Measurements from ENCODE around the gene ASTN2.

The ASTN2 gene

GRCh38 chr9:116558818-116559540 is 855.9 kb downstream of the ASTN2 start:
- no peak for DNase-seq (ENCODE audit: low spot score)

- DNase-seq (ENCODE audit: low spot score) = no peak
These were observed 856.8 kb downstream of the ASTN2 start for GRCh38 chr9:116558035-116558434.

GRCh38 chr9:116555556-116556155 is 859.2 kb downstream of the ASTN2 start:
- DNase-seq (ENCODE audit: low spot score) = no peak

- no peak for DNase-seq (ENCODE audit: low spot score)
These were observed 859.7 kb downstream of the ASTN2 start for GRCh38 chr9:116555119-116555518.

GRCh38 chr9:116550696-116551436 is 864.0 kb downstream of the ASTN2 start:
- peak; percentile 40 for DNase-seq (ENCODE audit: low spot score)

- DNase-seq (ENCODE audit: low spot score) = no peak
These were observed 864.8 kb downstream of the ASTN2 start for GRCh38 chr9:116549786-116550660.

- peak; percentile 97 for DNase-seq (ENCODE audit: low spot score)
These were observed 865.7 kb downstream of the ASTN2 start for GRCh38 chr9:116549061-116549664.

- DNase-seq (ENCODE audit: low spot score) = no peak
These were observed 867.0 kb downstream of the ASTN2 start for GRCh38 chr9:116547729-116548426.

- peak; percentile 20 for DNase-seq (ENCODE audit: low spot score)
These were observed 867.9 kb downstream of the ASTN2 start for GRCh38 chr9:116546711-116547581.

- DNase-seq (ENCODE audit: low spot score) = no peak
These were observed 870.0 kb downstream of the ASTN2 start for GRCh38 chr9:116544896-116545295.

- peak; percentile 84 for DNase-seq (ENCODE audit: low spot score)
These were observed 871.0 kb downstream of the ASTN2 start for GRCh38 chr9:116543731-116544400.

GRCh38 chr9:116541402-116541801 is 873.5 kb downstream of the ASTN2 start:
- no peak for DNase-seq (ENCODE audit: low spot score)

GRCh38 chr9:116539549-116539948 is 875.3 kb downstream of the ASTN2 start:
- DNase-seq (ENCODE audit: low spot score) = no peak

GRCh38 chr9:116525611-116526010 is 889.2 kb downstream of the ASTN2 start:
- DNase-seq (ENCODE audit: low spot score) = no peak

- DNase-seq (ENCODE audit: low spot score) = no peak
These were observed 889.9 kb downstream of the ASTN2 start for GRCh38 chr9:116524778-116525470.

GRCh38 chr9:116520218-116520617 is 894.6 kb downstream of the ASTN2 start:
- no peak for DNase-seq (ENCODE audit: low spot score)

GRCh38 chr9:116516456-116516855 is 898.4 kb downstream of the ASTN2 start:
- no peak for DNase-seq (ENCODE audit: low spot score)

GRCh38 chr9:116515541-116515940 is 899.3 kb downstream of the ASTN2 start:
- DNase-seq (ENCODE audit: low spot score) = no peak

- no peak for DNase-seq (ENCODE audit: low spot score)
These were observed 908.2 kb downstream of the ASTN2 start for GRCh38 chr9:116506685-116507084.

Data from AG08395 (cell line).